Hepatocyte (in vitro differentiated cells): Measurements from ENCODE around the gene REELD1. TPM values are rescaled to one million over a fixed set of nuclear protein-coding genes. Genes with fewer than 3 reads are reported as not detected.

ENCODE experiments used
- DNase-seq: peaks from one replicate; pipeline ENCODE4 v3.0.0-alpha.2; 2016; ENCODE audit warnings: low spot score
- H2AFZ ChIP-seq: fragments of 200-600 bp; sonication (generic); 2 replicates; pipeline ENCODE4 v1.6.0; 2016; ENCODE audit warnings: antibody characterized with exemption, mild to moderate bottlenecking
- H3K27ac ChIP-seq: fragments of 200-600 bp; sonication (generic); 2 replicates; pipeline ENCODE4 v1.5.1; 2016; ENCODE audit warnings: mild to moderate bottlenecking
- H3K27me3 ChIP-seq: fragments of 200-600 bp; sonication (generic); 2 replicates; pipeline ENCODE4 v1.6.1; 2016
- H3K36me3 ChIP-seq: fragments of 200-600 bp; sonication (generic); replicated peaks from 2 replicates; pipeline ENCODE4 v1.5.1; 2016; ENCODE audit warnings: low read depth; ENCODE audit not compliant: insufficient read depth
- H3K4me1 ChIP-seq: fragments of 200-600 bp; sonication (generic); 2 replicates; pipeline ENCODE4 v1.5.1; 2016; ENCODE audit warnings: mild to moderate bottlenecking, moderate library complexity; ENCODE audit not compliant: insufficient read depth
- H3K4me2 ChIP-seq: fragments of 200-600 bp; sonication (generic); 2 replicates; pipeline ENCODE4 v1.6.0; 2016
- H3K4me3 ChIP-seq: fragments of 200-600 bp; sonication (generic); 2 replicates; pipeline ENCODE4 v1.5.1; 2016; ENCODE audit warnings: mild to moderate bottlenecking
- H3K79me2 ChIP-seq: fragments of 200-600 bp; sonication (generic); 2 replicates; pipeline ENCODE4 v1.6.0; 2017; ENCODE audit warnings: mild to moderate bottlenecking
- H3K9me2 ChIP-seq: fragments of 200-600 bp; sonication (generic); replicated peaks from 2 replicates; pipeline ENCODE4 v1.6.0; 2017; ENCODE audit warnings: mild to moderate bottlenecking; ENCODE audit not compliant: insufficient read depth
- H3K9me3 ChIP-seq: fragments of 200-600 bp; sonication (generic); 2 replicates; pipeline ENCODE4 v1.5.1; 2016; ENCODE audit warnings: low read depth, mild to moderate bottlenecking
- H4K20me1 ChIP-seq: fragments of 200-600 bp; sonication (generic); 2 replicates; pipeline ENCODE4 v1.6.0; 2016; ENCODE audit warnings: mild to moderate bottlenecking; ENCODE audit not compliant: insufficient read depth, poor library complexity, severe bottlenecking
- EZH2 ChIP-seq: fragments of 200-600 bp; sonication (generic); IDR thresholded peaks from 2 replicates; pipeline ENCODE4 v1.6.1; 2016; ENCODE audit warnings: antibody characterized with exemption, mild to moderate bottlenecking, borderline replicate concordance
- EZH2phosphoT487 ChIP-seq: fragments of 200-600 bp; sonication (generic); IDR thresholded peaks from one replicate; pipeline ENCODE4 v1.6.1; 2018; ENCODE audit warnings: antibody characterized with exemption, mild to moderate bottlenecking, low read depth, moderate library complexity; ENCODE audit not compliant: unreplicated experiment, severe bottlenecking
- WGBS: methylation state at CpG from one replicate; pipeline ENCODE4 v1.1.6; 2016; ENCODE audit warnings: low lambda C conversion rate; ENCODE audit errors: missing lambda C conversion rate; 5-methylcytosine and 5-hydroxymethylcytosine counted together
- polyA plus RNA-seq: library from polyadenylated mRNA; unstranded; fragments of >200 nt; fragmentation: Nextera tagmentation; extraction: Ambion mirVana; gene quantifications from 2 replicates; pipeline ENCODE4 v1.2.1, GENCODE V29; 2016
- total RNA-seq: library from RNA; depleted of rRNA; stranded (reverse); fragments of >200 nt; gene quantifications from 2 replicates; pipeline ENCODE4 v1.2.3, GENCODE V29; 2014
- TF ChIP-seq, protein P1 (sequence below): fragments of 200-600 bp; sonication (generic); IDR thresholded peaks from 2 replicates; pipeline ENCODE4 v1.5.1; 2016; ENCODE audit warnings: antibody characterized with exemption, mild to moderate bottlenecking; ENCODE audit not compliant: poor library complexity

Gene REELD1
- total and polyA plus RNA-seq, 2 experiments from 2014 or later: not detected

DNA sequence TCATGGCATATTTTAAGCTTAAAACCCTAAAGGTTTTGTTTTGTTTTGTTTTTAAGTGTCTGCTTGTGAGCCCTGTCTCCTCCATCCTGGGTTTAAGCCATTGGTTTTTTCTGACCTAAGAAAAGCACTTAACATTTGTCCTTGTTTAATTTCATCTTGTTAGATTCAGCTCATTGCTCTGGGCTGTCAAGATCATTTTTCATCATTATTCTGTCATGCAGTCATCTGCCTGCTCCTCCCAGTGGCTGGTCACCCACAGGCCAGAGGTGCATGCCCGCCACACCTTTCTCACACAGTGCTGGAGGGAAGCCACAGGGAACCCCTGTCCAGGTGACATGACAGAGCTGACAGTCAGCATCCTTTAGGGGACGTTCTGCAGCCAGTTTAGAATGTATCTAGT is 11.7 kb upstream of the REELD1 start:
- no peak for DNase-seq
- Histone ChIP-seq H3K9me3 (no peaks in the 10 kb centered on the region), H3K4me3 (no peak overlapping the region), H3K79me2 (no peaks in the 10 kb centered on the region), H2AFZ (no peak overlapping the region), H3K27ac (no peak overlapping the region), H3K27me3 (no peaks in the 10 kb centered on the region), H3K4me2 (no peak overlapping the region), H3K9me2 (no peaks in the 10 kb centered on the region), H3K36me3 (no peaks in the 10 kb centered on the region), H4K20me1 (no peaks in the 10 kb centered on the region), H3K4me1 (no peaks in the 10 kb centered on the region)
- TF ChIP-seq, protein P1, sequence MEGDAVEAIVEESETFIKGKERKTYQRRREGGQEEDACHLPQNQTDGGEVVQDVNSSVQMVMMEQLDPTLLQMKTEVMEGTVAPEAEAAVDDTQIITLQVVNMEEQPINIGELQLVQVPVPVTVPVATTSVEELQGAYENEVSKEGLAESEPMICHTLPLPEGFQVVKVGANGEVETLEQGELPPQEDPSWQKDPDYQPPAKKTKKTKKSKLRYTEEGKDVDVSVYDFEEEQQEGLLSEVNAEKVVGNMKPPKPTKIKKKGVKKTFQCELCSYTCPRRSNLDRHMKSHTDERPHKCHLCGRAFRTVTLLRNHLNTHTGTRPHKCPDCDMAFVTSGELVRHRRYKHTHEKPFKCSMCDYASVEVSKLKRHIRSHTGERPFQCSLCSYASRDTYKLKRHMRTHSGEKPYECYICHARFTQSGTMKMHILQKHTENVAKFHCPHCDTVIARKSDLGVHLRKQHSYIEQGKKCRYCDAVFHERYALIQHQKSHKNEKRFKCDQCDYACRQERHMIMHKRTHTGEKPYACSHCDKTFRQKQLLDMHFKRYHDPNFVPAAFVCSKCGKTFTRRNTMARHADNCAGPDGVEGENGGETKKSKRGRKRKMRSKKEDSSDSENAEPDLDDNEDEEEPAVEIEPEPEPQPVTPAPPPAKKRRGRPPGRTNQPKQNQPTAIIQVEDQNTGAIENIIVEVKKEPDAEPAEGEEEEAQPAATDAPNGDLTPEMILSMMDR: no peak
- TF ChIP-seq EZH2phosphoT487: no peak
- no peak for TF ChIP-seq EZH2
- WGBS: 92% methylated on average over 2 of the region's 2 CpGs

DNA sequence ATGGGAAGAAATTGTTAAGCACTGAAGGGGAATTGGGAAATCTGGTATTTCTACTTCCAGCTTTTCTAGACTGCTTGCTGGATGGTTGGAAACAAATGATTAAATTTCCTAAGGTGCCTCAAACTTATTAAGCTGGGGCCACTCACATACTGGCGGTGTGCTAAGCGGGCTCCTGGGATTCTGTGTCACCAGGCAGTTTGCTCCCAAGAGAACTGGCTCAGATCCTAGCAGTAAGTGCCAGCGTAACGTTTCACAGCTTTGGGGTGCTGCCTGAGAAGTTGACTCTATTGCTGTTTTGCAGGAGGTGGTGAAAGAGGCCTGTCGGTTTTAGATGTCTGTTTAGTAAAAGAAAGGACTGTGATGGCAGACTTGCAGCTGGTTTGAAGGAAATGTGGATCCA is 6.9 kb upstream of the REELD1 start:
- Histone ChIP-seq H3K27ac (no peak overlapping the region), H3K4me2 (no peak overlapping the region), H3K9me3 (no peaks in the 10 kb centered on the region), H3K27me3 (no peaks in the 10 kb centered on the region), H3K4me1 (no peaks in the 10 kb centered on the region), H4K20me1 (no peaks in the 10 kb centered on the region), H2AFZ (no peak overlapping the region), H3K79me2 (no peaks in the 10 kb centered on the region), H3K9me2 (no peaks in the 10 kb centered on the region), H3K36me3 (no peaks in the 10 kb centered on the region), H3K4me3 (no peak overlapping the region)
- 77% methylated on average over 5 of the region's 5 CpGs for WGBS
- no peak for DNase-seq
- TF ChIP-seq, protein P1: no peak
- no peak for TF ChIP-seq EZH2phosphoT487
- no peak for TF ChIP-seq EZH2

DNA sequence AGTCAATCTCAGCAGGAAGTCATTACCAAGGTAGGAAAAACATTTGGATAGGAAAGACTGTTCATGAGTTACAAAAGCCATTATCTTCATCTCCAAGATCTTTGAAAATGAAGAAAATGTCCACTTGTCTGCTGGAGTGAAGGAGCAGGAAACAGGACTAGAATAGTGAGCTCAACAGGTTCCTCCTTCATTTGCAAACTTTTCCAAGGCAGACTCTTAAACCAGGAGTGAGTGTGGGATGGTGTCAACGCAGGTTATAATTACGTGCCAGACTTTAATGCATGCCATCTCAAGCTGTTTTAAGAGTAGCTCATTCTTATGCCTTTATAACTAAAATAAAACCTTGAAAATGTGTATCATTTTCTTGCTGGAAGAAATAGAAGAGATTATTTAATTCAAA is 3.4 kb upstream of the REELD1 start:
- no peaks in the 10 kb centered on the region for H3K9me3 ChIP-seq
- H3K9me2 ChIP-seq: no peaks in the 10 kb centered on the region
- no peak overlapping the region for H3K4me2 ChIP-seq
- no peak for TF ChIP-seq EZH2
- no peak for TF ChIP-seq EZH2phosphoT487
- TF ChIP-seq, protein P1: no peak
- no peaks in the 10 kb centered on the region for H3K27me3 ChIP-seq
- no peaks in the 10 kb centered on the region for H3K79me2 ChIP-seq
- no peak overlapping the region for H2AFZ ChIP-seq
- no peak overlapping the region for H3K27ac ChIP-seq
- no peak for DNase-seq
- 56% methylated on average over 2 of the region's 2 CpGs for WGBS
- no peaks in the 10 kb centered on the region for H3K4me1 ChIP-seq
- no peaks in the 10 kb centered on the region for H3K36me3 ChIP-seq
- H4K20me1 ChIP-seq: no peaks in the 10 kb centered on the region
- no peak overlapping the region for H3K4me3 ChIP-seq

DNA sequence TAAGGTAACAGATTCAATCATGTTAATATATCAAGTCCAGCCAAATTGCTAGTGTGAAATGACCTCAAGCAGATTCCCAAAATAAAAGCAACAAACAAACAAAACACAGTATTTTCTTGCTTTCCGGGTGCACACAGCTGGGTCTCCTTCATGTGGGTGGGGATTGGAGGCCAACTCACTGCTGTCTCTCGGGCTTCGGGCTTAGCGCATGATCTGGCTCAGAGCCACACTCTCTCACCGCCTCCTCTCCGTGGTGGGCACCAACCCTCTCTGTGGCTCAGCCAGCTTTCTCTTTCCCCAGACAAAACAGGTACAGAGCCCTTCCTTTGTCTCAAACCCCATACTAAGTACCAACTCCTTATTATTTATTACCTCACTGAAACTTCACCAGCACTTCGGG is 2.9 kb upstream of the REELD1 start:
- Histone ChIP-seq H3K27me3 (no peaks in the 10 kb centered on the region), H3K4me2 (no peak overlapping the region), H3K79me2 (no peaks in the 10 kb centered on the region), H3K9me2 (no peaks in the 10 kb centered on the region), H3K9me3 (no peaks in the 10 kb centered on the region), H2AFZ (no peak overlapping the region), H4K20me1 (no peaks in the 10 kb centered on the region), H3K4me1 (no peaks in the 10 kb centered on the region), H3K27ac (no peak overlapping the region), H3K36me3 (no peaks in the 10 kb centered on the region), H3K4me3 (no peak overlapping the region)
- 86% methylated on average over 7 of the region's 7 CpGs for WGBS
- DNase-seq: no peak
- TF ChIP-seq, protein P1: no peak
- no peak for TF ChIP-seq EZH2phosphoT487
- TF ChIP-seq EZH2: no peak
